DOHH2 (cell line): ENCODE measurements around the gene SLC6A19.

Experiments
- EZH2phosphoT487 ChIP-seq: fragments of 200-600 bp; sonication (generic); IDR thresholded peaks from 2 replicates; pipeline ENCODE4 v1.6.1; 2017; ENCODE audit warnings: borderline replicate concordance, mild to moderate bottlenecking, antibody characterized with exemption, low read length, moderate library complexity, mixed read lengths
- TF ChIP-seq, protein P1 (sequence below): fragments of 200-600 bp; sonication (generic); IDR thresholded peaks from one replicate; pipeline ENCODE4 v1.5.1; 2014; ENCODE audit warnings: antibody characterized with exemption, mild to moderate bottlenecking, low read depth, low read length; ENCODE audit not compliant: poor library complexity, severe bottlenecking

GRCh38 chr5:1224631-1225030, 23.2 kb downstream of the SLC6A19 start:
- TF ChIP-seq, protein P1, sequence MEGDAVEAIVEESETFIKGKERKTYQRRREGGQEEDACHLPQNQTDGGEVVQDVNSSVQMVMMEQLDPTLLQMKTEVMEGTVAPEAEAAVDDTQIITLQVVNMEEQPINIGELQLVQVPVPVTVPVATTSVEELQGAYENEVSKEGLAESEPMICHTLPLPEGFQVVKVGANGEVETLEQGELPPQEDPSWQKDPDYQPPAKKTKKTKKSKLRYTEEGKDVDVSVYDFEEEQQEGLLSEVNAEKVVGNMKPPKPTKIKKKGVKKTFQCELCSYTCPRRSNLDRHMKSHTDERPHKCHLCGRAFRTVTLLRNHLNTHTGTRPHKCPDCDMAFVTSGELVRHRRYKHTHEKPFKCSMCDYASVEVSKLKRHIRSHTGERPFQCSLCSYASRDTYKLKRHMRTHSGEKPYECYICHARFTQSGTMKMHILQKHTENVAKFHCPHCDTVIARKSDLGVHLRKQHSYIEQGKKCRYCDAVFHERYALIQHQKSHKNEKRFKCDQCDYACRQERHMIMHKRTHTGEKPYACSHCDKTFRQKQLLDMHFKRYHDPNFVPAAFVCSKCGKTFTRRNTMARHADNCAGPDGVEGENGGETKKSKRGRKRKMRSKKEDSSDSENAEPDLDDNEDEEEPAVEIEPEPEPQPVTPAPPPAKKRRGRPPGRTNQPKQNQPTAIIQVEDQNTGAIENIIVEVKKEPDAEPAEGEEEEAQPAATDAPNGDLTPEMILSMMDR: no peak
- no peak for TF ChIP-seq EZH2phosphoT487
